Retinal pigment epithelial cell (primary cell): ENCODE data around the gene PDE4B.
"Not testable (repeated sequence)": the region's sequence is repeated elsewhere in the genome, so short reads cannot be mapped to it uniquely, and the experiment has no call there.

ENCODE experiments used
- DNase-seq: peaks from one replicate; pipeline ENCODE4 v3.0.0-alpha.2; 2010; ENCODE audit warnings: low read depth
- H3K4me3 ChIP-seq: 2 replicates; pipeline ENCODE4 v1.5.1; 2011; ENCODE audit warnings: mild to moderate bottlenecking, low read length, control low read depth, moderate library complexity
- TF ChIP-seq, protein P1 (sequence below): conservative IDR thresholded peaks from 2 replicates; pipeline ENCODE4 v1.5.1; 2011; ENCODE audit warnings: low read depth, low read length, control low read depth, inconsistent platforms

Gene PDE4B

DNA sequence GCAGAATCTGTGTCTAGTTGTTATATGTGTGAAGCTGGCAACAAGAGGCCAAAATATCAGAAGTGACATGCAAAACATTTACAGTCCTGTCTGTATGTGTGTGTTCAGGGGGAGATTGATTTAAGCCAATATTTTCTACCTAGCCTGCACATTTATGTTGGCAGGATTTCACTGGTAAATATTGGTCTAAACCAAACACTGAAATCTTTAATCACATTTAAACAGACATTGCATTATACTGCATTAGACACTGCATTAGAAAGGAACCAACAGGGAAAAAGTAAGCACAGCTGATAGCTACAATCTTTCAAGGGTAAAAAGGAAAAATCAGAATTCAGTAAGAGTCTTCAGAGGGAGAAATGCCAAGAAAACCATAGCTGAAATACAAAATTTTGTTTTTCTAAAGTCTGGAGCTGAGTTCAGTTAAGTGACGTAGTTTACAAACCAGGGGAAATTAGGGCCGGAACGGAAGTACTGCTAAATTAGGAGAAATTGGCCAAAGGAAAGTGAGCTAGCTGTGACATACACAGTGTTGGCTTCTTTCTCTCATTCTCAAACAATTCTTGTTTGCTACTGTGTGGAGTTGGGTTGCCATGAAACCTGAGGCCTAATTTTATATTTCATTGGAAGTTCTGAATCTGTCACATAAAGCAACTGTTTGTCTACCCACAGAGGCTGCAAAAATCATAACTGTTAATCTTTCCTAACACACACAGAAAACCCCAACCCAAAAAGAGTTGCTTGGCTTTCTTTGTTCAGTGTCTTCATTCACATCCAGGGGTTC is 524.0 kb downstream of the PDE4B start:
- DNase-seq = no peak
- H3K4me3 ChIP-seq = no peak overlapping the region

DNA sequence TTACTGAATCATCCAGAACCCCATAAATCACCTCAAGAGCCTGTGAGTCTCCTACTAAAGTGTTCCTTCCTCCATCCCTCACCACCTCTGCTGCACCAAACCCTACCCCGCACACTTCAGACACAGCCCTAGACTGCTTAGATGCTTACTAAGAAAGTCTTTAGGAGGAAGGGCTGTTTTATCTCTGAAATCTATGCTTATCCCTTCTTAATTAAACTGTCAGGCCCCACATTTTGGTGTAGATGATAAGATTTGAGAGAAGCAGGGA is 524.5 kb downstream of the PDE4B start:
- TF ChIP-seq, protein P1, sequence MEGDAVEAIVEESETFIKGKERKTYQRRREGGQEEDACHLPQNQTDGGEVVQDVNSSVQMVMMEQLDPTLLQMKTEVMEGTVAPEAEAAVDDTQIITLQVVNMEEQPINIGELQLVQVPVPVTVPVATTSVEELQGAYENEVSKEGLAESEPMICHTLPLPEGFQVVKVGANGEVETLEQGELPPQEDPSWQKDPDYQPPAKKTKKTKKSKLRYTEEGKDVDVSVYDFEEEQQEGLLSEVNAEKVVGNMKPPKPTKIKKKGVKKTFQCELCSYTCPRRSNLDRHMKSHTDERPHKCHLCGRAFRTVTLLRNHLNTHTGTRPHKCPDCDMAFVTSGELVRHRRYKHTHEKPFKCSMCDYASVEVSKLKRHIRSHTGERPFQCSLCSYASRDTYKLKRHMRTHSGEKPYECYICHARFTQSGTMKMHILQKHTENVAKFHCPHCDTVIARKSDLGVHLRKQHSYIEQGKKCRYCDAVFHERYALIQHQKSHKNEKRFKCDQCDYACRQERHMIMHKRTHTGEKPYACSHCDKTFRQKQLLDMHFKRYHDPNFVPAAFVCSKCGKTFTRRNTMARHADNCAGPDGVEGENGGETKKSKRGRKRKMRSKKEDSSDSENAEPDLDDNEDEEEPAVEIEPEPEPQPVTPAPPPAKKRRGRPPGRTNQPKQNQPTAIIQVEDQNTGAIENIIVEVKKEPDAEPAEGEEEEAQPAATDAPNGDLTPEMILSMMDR = no peak
- no peak for DNase-seq

More for the DNA sequence above, 524.0 kb downstream of the PDE4B start:
- TF ChIP-seq, protein P1 = no peak

DNA sequence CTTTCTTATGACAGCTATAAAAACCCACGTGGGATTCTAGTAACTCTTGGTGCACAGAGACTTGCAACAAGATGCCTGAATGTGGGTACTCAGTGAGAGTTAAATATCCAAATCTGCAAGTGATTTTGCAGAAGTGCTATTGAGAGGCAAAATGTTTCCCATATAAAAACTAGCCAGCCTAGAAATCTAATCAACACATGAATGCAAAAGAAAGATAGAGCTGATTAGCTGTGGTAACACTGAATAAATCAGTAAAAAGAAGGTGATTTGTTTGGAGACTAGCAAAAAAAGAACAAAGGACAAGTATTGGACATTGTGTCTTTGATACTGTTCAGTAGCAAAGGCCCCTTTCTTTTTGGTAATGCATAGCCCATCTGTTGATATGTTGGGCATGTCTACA is 527.5 kb downstream of the PDE4B start:
- no peak overlapping the region for H3K4me3 ChIP-seq
- no peak for DNase-seq
- TF ChIP-seq, protein P1 = no peak

More for the DNA sequence above, 524.5 kb downstream of the PDE4B start:
- H3K4me3 ChIP-seq = no peak overlapping the region

DNA sequence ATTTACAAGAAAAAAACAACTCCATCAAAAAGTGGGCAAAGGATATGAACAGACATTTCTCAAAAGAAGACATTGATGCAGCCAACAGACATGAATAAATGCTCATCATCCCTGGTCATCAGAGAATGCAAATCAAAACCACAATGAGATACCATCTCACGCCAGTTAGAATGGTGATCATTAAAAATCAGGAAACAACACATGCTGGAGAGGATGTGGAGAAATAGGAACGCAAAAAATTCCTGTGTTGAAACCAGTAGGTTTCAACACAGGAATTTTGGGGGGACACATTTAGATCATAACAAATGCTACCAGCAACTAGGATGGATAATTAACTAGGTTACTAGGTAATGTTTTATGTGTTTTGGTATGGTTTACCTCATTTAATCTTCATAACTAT is 529.8 kb downstream of the PDE4B start:
- not testable (repeated sequence) for DNase-seq, H3K4me3 ChIP-seq

DNA sequence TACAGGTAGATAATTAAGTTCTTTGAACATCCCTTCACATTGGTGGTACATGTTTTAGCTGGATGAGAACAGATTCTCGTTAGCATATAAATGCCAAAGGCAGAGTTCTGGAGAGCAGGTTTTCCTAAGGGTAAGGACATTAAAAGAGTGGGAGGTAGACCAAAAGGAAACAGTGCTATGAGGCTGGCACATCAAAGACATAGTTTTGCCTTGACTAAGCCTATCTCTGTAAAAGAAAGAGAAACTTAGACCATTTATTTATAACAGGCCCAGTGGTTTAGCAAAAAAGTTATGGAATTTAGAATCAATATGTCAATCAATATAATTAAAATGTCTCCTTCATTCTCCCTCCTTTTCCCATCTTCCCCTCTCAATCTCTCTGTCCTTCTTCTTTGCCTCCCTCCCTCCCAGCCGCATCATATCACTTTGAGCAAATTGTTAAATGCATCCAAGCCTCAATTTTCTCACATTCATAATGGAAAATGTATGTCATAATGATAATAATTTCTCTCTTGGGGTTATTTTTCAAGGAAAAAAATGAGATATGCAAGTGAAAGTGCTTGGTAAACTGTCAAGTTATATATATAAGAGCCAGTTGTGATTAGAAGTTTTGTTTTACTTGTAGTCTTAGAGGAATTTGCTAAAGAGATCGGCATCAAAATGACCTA is 531.4 kb downstream of the PDE4B start:
- DNase-seq = no peak
- no peak overlapping the region for H3K4me3 ChIP-seq
- TF ChIP-seq, protein P1 = no peak

DNA sequence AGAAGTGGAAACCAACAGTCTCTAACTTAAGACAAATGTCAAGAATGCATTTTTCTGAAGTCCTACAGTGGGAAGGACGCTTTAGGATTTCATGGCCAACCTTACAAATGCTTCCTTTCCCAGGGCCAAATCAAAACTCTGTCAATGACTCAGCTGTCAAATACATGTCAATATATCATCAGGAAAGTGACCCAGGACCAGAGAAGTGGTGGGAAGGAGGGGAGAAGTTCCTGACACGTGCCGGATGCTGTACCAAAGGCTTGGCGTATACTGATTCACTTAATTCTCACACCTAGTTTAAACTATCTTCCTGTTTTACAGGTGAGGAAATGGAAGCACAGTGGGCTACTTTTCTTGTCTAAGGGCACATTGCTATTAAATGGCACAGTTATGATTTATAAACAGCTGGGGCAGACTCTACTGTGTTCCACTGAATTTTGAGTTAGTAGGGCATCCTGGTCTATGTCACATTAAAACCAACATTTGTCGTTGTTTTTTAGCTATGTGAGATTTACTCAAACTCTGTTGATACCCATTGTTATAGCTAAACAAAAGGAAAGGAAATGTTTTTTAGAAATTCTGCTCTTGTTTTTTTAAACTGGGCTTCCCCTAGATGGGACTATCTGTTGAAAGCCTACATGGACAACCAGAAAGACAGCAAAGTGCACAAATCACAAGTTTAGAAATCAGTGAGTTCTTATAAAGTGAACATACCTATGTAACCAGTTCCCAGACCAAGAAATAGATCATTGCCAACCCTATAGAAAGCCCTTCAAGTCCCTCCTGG is 533.1 kb downstream of the PDE4B start:
- no peak overlapping the region for H3K4me3 ChIP-seq
- TF ChIP-seq, protein P1 = no peak
- no peak for DNase-seq

DNA sequence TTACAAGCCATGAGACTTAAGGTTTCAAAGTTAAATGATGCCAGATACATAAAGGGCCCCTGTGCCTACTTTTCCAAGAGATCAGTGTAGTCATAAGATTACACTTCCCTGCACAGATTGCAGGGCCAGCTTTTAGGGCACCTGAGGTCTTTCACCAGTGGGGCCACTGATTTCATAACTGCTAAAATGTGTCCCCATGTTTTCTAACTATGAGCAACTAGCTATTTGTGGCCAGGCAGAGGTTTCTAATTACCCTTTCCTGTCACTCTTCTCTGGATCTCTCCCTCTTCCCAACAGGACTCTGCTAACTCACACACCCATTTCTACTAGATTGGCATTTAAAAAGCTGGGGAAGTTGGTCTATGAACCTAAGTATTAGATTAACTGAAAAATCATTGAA is 534.2 kb downstream of the PDE4B start:
- no peak for DNase-seq
- TF ChIP-seq, protein P1 = no peak
- no peak overlapping the region for H3K4me3 ChIP-seq
